ENCODE measurements around the gene TASOR.

Gene TASOR

DNA sequence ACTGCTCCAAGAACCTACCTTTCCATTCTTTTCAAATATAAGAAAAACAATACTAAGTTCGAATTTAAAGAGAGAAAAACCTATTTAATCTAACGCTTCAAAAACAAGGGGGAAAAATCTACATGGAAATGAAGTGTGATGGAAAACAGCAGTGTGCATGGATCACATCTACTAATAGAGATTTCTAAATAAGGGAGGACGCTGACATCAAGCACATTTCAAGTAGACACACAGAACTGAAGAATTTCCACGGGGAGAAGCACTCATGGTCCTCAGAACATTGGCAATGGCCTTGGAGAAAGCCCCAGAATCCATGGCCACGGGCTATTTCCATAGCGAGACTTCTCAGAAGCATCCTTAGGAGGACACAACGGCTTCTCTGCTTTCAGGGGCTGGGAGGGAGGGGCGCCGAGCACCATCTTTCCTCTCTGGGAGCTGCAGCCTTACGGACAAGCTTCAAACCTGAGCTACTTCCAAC lies 1.0 kb downstream of the TASOR start:
- no peak for DNase-seq

DNA sequence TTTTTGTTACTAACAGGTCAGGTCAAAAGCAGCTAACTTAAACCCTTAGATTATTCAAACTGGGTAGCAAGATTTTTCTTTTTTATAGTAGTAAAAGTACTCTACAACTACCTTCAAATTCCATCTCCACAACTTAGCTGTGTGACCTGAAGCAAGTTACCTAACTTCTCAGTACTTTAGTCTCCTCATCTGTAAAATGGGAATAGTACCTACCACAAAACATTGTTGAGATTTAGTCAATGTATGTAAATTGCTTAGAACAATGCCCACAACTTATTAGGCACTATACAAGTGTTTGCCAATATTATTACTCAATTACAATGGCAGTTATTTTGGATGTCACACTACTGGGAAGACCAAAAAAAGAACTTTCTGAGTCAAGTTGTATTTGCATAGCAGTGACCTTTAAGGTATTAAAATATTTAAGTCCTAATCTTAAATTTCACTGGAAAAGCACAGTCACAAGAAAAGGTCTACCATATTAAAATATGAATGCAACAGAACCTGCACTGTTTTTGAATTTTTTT lies 2.9 kb downstream of the TASOR start:
- no peak for DNase-seq

DNA sequence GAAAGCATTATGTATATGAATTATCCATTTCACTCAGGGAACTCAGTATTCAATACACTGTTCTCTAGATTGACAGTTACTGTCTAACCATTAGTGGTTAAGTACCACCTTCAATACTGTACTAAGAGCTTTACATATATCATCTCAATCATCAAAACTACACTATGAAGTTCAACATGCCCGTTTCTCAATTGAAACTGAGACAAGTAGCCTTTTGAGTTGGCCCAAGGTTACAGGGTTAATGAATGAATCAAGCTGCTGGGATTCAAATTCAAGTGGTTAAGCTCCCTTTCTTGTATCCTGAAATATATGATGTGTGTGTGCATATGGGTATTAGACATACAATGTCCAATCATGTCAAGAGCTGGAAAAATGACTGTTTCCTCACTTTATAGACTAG lies 5.8 kb downstream of the TASOR start:
- DNase-seq, result no peak

DNA sequence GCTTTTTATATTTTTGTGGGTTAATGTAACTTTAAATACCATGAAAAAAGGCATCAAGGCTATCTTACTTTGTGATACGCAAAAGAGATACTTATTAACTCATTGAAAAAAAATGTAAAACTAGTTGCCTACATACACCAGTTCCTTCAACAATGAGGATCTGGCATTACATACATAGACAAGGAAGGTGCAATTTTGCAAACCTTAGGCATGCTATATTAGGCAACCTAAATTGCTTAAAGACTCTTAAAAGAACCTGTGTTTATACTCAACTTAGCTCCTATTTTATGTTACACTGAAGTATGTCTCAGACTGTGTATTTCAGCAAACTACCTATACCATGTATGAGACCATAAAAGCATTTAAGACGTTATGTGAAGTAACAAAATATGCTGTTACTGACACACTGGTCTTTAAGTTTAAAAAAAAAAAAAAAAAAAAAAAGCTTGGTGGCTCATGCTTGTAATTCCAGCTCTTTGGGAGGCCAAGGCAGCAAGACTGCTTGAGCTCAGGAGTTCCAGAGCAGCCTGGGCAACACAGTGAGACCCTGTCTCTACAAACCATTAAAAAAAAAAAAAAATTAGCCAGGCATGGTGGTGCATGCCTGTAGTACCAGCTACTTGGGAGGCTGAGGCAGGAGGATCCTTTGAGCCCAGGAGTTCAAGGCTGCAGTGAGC lies 9.1 kb downstream of the TASOR start:
- DNase-seq, result no peak

DNA sequence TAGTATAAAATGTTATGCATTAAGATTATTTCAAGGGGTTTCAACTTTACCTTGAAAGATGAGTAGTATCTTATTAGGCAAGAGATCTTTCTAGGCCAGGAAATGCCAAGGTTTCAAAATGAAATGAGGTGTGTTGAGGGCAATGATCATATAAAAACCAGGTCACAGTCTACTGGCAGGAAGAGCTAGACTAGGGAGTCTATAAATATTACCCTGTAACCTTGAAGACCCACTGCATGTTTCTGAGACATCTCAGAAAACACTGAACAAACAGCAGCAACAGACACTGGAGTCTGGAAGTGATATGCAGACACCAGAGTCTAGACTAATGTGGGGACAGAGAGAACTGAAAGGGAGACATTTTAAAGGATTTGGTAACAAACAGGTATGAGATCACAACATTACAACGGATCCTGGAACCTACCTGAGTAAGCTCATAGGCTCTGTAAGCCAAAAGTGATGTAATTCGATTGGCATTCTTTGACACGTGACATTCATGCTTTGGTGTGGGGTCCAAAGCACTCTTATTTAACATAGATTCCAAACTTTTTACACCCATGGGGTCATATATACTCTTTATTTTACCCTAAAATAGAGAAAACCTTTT lies 15.0 kb downstream of the TASOR start:
- DNase-seq, result no peak

DNA sequence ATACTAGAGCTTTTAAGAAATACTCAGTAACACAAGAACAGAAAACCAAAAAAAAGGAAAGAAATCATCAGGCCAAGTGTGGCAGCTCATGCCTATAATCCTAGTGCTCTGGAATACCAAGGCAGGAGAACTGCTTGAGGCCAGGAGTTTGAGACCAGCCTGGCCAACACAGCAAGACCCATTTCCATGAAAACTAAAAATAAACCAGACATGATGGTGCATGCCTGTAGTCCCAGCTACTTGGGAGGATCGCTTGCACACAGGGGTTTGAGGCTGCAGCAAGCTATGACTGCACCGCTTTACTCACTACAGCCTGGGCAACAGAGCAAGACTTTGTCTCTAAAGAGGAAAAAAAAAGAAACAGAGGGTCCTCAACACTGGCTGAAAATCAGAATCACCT lies 18.2 kb downstream of the TASOR start:
- no peak for DNase-seq

DNA sequence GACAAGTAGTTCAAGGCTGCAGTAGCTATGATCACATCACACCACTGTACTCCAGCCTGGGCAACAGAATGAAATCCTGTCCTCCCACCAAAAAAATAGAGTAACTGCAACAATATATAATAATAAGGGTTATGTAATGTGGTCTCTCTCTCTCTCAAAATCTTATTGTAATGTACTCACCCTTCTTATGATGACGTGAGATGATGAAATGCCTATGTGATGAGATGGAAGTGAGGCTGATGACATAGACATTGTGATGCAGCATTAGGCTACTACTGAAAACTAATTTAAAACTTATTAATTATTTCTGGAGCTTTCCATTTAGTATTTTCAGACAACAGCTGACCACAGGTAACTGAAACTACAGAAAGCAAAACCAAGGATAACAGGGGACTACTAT lies 27.4 kb downstream of the TASOR start:
- no peak for DNase-seq

DNA sequence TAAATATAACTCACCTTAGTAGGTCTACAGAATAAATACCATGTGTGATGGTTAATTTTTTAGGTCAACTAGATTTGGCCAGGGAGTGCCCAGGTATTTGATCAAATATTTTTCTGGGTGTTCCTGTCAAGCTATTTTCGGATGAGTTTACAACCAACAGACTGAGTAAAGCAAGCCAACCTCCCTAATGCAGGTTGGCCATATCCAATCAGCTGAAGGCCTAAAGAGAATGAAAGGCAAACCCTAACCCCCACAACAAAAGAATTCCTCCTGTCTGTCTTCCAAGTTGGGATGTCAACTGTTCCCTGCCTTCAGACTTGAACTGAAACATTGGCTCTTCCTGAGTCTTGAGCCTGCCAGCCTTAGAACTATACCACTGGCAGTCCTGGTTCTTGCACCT lies 28.6 kb downstream of the TASOR start:
- DNase-seq, result no peak

DNA sequence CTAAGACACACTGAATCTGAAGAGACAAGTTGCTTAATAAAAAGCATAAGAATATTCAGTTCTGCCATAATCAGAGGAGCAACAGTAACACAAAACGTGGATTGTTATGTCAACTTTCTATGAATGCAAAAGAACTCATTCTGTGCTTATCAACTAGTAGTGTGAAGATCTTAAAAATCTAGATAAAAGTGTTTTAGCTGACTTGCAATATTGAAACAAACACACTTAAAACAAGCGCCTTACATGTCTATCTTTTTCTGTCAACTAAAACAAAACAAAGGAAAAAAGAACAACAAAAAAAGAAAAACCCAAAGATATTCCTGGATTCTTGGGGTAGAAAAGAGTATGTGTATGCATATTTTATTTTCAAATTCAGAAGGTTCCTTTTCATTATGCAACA lies 37.7 kb downstream of the TASOR start:
- DNase-seq, result no peak

DNA sequence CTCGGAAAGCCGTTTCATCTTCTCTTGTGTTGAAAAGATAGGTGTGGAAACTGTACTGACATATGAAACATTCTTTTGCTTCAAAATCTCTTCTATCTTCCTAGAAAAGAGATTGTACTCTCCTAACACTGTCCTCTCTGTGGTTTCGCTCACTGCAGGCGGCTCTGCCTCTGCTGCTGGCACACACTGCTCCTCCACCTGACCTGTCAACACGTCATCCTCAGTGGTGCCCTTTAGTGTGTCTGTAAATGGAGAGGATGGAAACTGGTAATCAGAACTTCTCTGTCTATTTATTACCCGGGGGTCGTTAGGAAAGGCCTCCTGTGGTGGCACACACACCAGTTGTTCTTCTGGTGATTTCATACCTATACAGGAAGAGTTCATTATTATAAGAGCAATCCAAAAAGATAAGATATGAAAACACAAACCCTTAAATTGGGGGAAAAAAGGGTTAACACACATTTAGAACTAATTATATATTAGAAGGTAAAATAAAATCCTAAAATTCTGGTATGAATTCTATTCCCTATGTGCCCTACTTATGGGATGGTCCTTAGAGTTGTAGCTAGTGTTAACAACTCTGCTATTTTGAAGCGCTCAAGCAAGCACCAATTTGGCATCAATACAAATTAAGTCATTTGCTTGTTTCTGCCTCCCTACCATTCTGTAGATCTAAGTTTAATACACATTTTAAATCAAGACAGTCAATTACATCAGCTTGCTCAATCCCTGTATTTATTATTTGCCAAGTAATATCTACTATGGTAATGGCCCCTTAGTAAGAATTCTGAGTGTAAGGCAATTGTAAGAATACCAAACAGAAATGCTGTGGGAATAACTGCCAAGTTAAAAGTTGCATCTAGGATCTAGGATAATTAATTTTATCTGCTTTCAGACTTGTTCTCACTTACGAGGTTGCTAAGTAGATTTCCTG lies 49.2 kb downstream of the TASOR start:
- DNase-seq, result no peak
